HG03520 (cell line): ENCODE measurements around the gene JTB.

Experiments used
- ATAC-seq: cut with Tn5 transposase; IDR thresholded peaks from one replicate; pipeline ENCODE4 v1.9.1; 2021; ENCODE audit warnings: mild to moderate bottlenecking, moderate library complexity; ENCODE audit not compliant: unreplicated experiment

The JTB gene

DNA sequence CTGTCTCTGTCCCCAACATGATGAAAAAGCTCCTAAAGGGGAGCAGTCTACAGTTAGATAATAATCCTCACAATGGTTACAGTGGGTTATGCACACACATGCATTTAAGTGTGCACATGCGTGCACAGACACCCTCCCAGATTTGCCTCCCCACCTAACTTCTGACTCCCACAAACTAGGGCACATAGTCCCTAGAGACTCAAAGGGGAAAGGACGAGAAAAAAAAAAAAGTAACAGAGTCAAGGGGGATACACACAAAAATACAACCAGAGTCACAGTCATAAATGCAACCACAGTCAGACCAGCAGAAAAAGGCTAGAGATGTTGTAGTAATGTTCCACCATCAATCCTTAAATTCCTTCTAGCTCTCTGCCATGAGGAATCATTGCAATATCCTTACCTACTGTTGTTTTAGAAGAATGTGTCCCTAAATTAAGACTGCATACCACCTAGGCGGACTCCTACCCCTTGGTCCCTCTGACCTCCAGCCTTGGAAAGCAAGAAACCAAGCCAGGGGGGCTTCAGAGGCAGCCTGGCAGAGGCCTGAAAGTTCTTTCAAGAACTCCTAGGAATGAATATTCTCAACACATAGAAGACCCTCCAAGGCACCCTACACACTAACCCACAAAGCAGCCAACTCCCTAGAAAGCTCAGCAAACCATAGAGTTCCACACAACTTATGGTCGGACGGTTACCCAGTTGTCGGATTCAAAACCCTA lies 20.3 kb downstream of the JTB start:
- ATAC-seq: no peak

DNA sequence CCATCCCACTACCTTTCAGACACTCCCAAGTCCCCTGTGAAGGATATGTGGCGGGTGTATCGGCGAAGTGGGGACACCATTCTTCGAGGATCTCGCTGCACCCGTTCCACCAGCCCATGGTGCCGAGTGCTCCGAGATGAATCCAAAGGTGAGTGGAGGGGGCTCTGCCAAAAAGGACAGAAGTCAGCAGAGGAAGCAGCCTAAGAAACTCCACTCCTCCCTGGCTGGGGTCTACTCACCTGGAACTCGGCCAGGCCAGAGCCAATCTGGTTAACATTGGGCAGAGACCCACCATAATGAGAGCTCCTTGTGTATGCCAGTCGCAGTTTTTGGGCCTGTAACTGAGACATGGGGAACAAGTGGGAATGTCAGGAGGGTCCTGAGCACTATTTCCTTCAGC lies 22.6 kb downstream of the JTB start:
- no peak for ATAC-seq

DNA sequence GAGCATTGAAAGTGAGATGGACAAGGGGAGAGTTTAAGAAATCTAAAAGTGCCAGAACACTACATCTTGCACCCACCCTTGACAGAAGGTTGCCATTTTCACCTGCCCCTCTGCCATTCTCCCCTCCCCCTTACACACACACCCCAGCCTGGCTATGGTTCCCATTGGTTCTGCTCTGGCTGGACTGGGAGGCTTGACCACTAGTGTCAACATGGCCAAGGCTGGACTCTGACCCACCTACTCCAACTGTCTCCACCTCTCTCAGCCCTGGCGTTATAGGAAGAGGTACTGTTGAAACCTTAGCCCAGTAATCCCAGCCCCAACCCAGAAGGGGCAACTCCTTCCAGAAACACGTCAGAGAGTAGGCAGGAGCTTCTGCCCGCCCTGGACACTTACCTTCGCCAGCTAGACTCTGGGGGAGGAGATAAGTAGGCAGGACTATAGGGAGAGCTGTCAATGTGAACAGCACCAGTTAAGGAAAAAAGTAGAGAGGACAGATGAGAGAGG lies 23.6 kb downstream of the JTB start:
- ATAC-seq: no peak

DNA sequence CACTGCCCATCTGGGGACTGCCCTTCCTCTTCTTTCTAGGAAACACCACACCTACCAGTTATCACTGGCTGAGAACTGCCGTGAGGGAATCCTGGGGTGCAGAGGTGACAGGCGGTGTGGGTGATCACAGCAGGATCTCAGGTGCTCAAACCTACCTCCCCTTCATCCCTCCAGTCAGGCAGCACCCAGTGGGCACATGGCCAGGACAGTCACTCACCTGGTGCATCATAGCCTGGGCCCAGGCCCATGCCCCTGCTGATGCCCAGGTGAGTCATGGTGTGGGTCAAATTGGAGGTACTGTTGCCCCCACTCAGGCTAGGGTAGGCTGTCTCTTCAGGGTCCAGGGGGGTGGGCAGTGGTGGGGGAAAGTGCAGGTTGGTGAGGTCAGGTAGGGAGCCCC lies 25.7 kb downstream of the JTB start:
- no peak for ATAC-seq

DNA sequence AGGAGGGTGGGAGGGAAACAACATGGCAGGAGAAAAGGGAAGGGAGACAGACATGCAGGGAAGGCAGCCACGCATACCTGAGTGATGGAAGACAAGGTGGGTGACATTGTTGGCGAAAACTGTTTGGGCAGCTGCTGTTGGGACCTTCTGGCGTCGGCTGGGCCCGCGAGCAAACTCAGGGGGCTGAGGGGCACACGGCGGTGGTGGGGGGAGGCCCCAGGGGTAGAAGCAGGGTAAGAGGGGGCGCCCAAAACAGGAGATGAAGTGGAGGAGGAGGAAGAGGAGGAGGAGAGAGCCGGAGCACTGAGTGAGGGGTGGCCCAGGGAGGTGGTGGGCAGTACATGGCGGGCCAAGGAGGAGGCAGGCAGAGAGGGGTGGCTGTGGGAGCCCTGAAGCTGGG lies 26.3 kb downstream of the JTB start:
- no peak for ATAC-seq

DNA sequence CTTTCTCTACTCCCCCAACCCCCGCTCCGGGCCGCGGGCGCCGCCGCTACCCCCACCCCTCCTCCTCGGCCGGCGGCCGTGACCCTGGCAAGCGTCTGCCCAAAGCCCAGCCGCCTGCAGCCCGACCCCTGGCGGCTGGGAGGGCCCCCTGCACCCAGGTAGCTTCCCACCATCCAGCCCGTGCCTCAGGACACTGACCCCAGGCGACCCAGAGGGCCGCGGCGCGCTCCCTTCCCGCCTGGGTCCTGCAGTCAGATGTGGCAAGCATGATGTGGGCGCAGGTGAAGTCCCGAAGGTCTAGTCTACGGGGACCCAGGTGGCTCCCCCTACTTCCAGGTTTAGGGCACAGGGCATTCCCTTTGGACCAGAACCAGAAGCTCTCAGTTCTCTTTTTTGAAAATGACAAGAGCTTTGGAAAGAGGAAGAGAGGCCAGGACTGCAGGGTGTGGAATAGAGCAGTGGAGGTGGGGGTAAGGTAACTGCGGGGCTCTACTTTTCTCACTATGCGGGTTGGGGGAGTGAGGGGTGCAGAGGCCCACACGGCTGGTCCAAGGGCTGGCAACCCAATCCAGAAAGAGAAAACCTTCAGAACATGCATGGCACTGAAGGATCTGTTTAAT lies 30.7 kb downstream of the JTB start, which contains the start of gene DENND4B:
Gene DENND4B, minus strand, starts transcription at position 97 of the 620 bp plus-strand sequence. CDS start 2,344 bp downstream, outside the sequence.
- peak; percentile 48 for ATAC-seq

DNA sequence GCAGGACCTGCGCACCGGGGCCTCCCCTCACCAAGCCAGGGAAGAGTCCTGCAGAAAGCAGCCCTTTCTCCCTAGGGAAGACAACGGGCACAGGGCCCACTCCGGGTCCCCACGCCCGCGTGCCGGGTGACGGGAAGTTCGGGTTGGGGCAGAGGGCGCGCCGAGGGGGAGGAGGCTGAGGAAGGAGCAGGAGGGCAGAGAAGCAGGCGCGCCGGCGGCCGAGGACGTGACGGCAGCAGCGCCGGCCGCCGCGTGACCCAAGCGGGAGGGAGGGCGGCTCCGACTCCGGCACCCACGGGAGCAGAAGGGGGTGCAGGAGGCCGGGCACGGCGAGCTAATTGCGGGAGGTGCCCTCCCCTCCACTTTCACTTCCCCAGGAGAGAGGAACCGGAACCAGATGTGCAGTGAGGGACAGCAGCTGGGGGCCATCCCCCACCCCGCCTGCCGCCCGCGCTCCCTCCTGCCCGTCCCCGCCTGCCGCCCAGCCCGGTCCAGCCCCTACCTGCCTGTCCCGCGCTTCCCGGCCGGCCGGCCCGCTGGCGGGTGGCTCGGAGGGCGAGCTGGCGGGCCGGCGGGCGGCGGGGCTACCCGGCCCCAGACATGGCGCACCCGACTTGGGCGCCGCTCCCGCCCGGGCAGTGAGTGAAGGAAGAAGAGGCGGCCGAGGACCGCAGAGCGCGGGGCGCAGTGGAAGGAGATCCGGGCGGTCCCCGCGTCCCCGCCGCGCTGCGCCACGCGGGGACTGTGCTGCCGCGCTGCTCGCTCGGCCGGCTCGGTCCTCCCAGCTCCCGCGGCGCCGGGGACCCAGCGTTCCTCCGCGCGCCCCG lies 31.5 kb downstream of the JTB start:
- peak; percentile 66 for ATAC-seq

DNA sequence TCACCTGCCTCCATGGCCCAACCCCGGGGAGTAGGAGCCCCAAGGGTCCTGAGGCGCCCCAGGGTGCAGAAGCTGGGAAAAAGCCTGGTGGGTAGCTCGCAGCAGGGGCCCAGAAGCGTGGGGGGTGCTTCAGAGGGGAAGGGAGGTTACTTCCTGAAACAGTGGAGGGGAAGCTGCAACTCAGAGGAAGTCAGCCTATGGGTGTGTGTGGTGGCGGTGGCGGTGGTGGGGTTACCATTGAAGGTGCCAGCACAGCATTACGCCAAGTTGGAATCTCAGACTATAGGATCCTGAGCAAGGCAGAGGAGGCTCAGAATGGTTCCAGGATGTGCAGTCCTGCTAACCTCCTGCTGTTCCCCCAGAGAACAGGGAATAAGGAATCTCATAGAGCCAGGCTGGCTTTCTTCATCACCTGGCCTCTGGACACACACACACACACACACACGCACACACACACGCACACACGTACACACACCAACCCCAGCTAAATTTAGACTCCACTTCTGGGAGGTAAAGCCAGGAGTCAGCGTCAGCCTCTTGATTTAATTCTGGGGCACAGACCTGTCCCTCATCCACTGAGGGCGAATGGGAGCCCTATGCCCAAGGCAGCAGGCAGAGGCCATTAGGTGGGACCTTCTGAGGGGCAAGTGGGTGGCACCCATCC lies 32.2 kb downstream of the JTB start:
- ATAC-seq: no peak

DNA sequence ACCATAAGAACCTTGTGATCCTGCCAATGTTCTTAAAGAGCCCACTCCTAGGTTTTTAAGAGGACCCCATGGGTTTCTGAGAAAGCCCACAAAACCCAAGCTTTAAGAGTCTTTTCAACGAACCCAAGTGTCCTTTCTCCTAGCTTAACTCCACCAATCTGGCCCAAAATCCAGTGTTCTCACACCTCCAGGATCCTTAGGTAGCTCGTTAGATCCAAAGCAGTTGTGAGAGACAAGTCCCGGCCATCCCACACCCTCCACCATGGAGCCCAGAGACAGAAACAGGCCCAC lies 32.7 kb downstream of the JTB start:
- no peak for ATAC-seq

DNA sequence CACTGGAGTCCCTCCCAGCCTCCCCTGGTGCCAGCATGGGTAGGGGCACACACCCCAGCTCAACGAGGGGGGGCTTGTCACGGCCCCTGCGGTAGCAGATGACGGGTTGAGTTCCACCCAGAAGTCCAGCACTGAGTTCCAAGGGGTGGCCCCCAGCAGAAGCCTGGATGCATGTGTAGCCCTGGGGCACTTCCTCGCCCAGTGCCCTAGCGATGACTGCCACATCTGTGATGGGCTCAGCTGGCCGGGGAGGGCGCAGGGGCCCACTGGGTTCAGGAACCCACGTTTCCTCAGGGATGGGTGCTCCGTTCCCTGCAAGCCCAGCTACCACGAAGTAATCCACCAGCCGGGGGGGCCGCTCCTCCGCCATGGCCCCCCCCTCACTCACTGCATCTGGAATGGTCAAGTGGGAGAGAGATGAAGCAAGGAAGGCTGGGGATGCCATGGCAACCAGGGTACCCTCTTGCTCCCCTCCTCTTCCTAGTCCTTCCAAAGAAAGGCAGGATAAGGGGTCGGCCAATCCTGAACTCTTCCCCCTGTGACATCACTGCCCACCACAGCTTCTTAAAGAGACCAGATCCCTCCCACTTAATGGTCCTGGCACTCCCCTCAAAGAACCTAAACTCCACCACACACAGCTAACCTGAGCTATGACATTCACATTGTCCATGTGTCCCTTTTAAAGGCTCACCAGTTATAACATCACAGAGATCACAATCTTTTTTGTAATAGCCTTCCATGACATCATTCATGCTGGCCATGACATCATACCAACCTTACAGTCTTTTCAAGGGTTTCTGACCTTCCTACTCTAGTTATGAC lies 33.3 kb downstream of the JTB start:
- ATAC-seq: no peak

DNA sequence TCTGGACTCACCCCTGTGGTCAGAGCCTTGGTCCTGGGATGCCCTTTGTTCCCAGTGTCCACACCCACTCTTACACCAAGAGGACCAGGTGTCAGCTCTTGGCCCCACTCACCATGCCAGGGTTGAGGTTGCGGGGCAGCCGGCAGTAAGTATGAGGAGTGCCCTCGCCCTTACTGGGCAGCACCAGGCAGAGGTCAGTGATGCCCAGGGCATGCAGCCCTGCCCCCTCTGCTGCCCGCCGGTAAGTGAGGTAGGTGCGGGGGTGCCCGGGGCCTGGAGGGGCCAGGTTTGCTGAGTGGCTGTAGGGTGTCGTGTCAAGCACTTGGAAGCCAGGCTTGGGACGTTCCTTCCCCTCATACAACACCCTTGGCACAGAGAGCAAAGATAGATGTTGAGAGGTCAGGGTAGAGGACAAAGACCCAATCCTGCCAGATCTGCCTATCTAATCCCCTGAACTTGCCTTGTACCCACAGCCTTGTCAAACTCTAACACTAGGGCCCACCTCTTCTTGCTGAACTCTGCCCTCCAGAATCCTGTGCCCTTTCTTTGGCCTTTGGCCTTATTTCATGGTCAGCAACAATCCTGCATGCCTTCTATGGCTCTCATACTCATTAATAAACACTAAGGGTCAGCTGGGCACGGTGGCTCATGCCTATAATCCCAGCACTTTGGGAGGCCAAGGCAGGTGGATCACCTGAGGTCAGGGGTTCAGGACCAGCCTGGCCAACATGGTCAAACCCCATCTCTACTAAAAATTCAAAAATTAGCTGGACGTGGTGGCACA lies 34.5 kb downstream of the JTB start:
- ATAC-seq: no peak

DNA sequence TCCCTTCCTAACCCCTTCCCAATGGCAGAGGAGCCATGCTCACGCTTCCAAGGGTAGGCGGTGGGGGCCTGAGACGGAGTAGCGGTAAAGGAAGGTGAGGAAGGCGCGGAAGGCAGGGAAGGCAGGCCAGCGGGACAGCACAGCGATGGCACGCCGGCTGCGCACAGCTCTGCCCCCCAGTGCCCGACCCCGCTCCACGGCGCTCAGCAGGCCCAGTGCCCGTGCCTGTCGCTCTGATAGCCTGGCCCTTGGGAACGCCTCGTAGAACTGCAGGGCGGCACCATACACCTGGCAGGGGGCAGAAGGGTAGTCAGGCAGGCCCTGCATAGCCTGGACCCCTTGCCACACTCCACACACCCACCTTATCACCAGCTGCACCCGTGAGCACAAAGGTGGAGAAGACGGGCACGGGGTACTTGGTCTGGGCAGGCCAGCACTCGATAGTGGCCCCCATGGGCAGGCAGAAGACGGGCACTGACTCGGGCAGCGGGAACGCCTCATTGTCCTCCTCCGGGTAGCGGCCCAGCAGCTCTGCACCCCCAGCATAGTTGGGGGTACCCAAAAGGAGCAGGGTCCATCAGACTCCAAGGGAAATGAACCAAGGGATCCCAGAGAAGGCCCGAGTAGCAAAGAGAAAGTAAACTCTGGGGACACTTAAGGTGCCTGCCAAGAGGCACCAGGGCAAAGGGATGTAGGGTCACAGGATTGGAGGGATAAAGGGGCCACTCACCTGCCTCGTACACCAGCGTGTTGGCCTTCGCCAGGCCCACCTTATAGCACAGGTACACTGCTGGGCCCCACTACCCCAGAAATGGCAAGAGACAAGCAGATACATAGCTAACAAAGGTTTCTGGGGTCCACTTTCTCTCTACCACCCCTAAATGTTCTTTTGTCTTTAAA lies 35.4 kb downstream of the JTB start:
- no peak for ATAC-seq

DNA sequence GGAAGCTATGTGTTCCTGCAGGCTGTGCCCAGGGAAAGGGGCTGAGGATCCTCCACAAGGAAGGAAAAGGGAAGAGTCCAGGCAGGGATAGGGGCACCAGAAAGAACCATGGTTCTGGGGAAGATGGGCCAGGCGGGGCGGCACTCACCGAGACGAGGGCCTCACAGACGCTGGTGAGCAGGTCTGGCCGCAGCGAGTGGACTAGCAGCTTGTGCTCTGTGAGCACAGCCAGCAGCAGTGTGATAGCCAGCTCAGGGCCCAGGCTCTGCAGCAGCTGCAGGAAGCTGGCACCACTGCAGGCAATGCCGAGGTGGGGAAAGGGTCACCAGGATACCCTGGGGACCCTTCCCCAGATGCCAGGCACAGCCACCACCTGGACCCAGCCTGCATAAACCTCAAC lies 36.7 kb downstream of the JTB start:
- no peak for ATAC-seq

DNA sequence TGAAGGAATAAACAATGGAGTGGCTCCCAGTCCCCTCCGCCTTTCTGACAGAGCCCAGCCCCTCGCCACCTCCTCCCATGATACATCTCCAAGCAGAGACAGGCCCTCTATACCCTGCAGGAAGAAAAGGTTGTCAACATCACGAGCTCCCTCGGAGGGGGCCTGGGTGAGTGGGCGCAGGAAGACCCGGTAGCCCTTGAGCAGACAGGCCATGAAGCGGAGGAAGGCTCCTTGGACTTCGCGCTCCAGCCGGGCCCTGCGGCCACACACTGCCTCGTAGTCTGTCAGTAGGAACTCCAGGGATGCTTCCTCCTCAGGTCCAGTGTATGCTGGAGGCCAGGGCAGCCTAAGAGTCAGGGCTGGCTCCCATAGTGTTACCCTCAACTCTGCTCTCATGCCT lies 38.0 kb downstream of the JTB start:
- ATAC-seq: no peak

DNA sequence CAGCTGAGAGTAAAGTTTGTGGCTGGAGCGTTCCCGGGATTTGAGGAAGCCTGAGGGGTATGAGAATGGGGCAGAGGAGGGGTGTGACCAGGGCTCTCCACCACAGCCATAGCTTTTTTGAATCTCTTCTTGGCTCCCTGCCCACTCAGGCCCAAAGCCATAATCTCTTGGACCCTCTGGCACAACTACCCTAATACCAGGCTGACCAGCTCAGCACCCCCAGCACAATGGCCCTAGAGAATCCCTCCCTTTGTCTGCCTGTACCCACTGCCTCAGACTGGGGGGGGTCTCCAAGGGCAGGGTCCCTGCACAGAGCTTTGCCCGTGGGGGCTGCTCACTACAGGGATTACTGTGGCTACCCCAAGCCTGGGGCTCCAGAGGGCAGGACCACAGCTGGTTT lies 38.5 kb downstream of the JTB start:
- ATAC-seq: no peak

DNA sequence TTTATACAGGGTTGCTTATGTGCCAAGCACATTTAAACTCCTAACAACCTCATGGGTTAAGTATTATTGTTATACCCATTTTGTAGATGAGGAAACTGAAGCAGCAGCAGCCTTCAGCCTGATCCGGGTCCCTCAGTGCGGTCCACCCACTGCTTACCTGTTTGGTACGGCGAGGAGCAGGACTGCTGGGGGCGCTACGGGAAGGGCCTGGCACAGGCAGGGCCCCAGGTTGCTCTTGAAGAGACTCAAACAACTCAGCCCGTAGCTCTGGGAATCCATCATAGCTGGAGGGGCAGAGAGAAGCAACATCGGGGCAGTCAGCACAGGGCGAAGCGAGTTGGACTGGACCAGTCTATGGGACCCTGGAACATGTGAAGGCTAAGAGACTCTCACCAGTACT lies 40.1 kb downstream of the JTB start:
- ATAC-seq: no peak

DNA sequence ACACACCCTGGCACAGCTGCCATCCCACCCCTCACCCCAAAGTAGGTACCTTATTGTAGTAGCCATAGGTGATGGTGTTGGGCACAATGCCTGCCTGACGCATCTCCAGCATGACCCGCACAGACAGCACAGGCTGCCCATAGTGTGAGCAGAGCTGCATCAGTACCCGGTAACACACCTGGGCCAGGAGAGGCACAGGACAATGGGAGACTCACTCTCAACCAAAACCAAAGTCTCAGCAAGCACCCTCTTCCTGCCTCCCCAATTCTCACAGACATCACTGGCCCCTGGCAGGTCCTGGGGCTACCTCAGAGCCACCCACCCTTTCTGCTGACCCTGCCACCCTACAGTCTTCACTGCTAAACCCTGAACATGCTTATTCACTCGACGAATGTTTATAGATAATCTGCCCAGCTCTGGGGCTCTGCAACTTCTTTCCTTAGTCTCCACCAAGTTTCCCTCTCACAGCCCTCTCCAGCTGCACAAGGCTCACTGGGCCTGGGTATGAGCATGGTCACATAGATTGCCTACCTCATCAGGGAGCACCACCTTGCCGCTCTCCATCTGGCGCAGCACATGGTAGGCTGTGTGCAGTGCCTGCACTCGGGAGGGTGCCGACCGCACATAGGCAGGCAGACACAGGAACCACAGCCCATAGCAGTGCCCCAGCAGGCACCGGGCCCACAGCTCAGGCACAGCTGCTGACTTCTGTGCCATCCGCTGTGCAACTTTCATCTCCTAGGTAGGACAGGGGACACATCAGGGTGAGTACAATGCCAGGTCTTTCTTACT lies 41.3 kb downstream of the JTB start:
- no peak for ATAC-seq

DNA sequence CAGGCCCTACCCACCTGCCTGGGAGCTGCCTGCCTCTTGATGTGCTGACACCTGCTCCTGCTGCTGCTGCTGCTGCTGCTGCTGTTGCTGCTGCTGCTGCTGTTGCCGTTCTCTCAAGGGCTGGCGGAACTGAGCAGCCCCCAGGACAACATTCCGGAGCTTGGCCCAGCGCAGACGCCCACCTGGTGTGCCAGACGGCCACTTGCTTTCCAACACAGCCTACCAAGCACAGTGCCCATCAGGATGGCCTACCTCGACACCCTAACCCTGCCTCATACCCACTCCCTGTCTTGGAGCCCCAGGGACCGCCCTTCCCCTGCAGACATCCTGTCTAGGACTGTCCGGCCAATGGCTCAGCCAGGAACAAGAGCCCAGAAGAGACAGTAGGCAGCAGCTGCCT lies 42.7 kb downstream of the JTB start:
- no peak for ATAC-seq
